GM10266 (cell line): ENCODE data around the gene AMH.

Experiments
- DNase-seq: peaks from one replicate; pipeline ENCODE4 v3.0.0; 2012; ENCODE audit errors: extremely low spot score
- TF ChIP-seq, protein P1 (sequence below): IDR thresholded peaks from 2 replicates; pipeline ENCODE4 v1.5.1; 2012; ENCODE audit warnings: mild to moderate bottlenecking, low read depth; ENCODE audit not compliant: control insufficient read depth, insufficient read depth; ENCODE audit errors: missing control alignments

AMH gene

DNA sequence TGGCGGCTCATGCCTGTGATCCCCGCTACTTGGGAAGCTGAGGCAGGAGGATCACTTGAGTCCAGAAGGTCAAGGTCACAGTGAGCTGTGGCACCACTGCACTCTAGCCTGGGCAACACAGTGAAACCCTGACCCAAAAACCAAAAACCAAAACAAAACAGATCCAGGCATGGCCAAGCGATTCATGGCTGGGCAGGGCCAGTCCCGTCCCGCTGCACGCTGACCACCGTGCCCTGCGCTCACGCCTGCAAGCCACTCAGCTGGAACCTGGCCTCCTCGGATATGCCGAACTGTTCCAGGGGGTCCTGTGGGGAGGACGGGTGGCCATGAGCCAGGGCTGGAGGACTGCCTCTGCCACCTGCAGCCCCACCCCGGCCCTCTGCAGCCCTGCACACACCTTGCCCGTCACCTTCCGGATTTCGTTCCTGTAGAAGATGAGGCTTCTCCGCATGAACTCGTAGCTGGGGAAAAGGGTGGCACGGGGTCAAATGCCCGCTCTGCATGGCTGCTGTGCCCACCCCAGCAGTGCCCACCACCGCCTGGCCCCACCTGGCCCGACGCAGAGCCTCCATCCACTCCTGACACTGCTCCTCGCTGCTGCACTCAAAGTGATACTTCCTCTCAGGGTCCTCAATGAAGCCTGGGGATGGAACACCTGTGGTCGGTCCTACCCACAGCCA is 15.4 kb upstream of the AMH start:
- TF ChIP-seq, protein P1, sequence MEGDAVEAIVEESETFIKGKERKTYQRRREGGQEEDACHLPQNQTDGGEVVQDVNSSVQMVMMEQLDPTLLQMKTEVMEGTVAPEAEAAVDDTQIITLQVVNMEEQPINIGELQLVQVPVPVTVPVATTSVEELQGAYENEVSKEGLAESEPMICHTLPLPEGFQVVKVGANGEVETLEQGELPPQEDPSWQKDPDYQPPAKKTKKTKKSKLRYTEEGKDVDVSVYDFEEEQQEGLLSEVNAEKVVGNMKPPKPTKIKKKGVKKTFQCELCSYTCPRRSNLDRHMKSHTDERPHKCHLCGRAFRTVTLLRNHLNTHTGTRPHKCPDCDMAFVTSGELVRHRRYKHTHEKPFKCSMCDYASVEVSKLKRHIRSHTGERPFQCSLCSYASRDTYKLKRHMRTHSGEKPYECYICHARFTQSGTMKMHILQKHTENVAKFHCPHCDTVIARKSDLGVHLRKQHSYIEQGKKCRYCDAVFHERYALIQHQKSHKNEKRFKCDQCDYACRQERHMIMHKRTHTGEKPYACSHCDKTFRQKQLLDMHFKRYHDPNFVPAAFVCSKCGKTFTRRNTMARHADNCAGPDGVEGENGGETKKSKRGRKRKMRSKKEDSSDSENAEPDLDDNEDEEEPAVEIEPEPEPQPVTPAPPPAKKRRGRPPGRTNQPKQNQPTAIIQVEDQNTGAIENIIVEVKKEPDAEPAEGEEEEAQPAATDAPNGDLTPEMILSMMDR, result no peak
- DNase-seq, result no peak

DNA sequence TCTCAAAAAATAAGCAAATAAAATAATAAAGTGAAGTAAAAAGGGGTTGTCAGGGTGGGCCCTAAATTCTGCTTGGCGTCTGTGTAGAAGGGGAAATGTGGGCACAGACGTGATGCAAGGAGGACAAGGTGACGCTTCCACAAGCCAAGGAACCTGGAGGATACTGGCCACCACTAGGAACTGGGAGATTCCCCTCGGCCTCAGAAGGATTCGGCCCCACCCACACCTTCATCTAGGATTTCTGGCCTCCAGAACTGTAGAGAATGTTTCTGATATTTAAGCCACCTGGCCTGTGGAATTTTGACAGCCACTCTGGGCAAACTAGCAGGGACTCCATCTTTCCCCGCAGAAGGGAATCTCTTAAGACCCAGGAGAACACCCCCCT is 14.1 kb upstream of the AMH start:
- DNase-seq, result no peak
- TF ChIP-seq, protein P1, result no peak

DNA sequence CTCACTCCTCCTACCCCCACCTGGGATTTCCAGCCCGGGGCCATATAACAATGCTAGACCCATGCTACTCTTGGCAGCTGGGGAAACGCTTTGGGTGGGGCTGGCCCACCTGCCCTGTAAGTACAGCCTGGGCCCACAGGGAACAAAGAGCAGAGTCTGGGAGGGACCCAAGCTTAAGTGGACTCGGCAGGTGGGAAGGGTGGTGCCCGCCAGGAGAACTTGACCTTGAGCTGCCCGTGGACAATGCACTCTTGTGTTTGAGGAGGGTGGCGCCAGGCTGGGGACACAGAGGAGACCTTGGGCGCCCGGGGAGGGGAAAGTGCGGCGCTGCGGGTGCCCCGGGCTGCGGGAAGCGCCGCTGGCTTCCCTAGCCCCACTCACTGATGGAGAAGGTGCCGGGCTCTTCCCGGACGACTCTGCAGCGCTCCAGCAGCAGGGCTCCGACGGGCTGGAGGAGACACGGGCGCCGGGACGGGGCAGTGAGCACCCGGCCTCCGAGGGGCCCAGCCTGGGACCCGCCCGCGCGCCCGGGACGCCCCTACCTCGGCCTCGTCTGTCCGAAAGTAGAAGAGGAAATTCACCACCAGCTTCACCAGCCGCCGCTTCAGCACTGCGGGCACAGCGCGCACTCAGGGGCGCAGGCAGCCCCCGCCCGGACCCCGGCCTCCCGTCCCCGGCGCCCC is 13.6 kb upstream of the AMH start:
- no peak for DNase-seq
- TF ChIP-seq, protein P1, result no peak

DNA sequence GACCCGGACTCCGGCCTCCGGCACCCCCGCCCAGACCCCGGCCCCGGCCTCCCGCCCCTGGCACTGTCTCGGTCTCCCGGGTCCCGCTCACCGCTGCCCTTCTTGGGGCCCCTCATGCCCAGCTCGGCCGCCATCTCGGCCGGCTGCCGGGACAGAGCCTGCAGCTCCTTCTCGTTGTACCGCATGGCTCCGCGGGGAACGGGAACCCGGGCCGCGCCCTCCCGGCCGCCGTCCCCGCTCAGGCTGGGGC is 13.1 kb upstream of the AMH start:
- no peak for DNase-seq
- TF ChIP-seq, protein P1, result no peak

DNA sequence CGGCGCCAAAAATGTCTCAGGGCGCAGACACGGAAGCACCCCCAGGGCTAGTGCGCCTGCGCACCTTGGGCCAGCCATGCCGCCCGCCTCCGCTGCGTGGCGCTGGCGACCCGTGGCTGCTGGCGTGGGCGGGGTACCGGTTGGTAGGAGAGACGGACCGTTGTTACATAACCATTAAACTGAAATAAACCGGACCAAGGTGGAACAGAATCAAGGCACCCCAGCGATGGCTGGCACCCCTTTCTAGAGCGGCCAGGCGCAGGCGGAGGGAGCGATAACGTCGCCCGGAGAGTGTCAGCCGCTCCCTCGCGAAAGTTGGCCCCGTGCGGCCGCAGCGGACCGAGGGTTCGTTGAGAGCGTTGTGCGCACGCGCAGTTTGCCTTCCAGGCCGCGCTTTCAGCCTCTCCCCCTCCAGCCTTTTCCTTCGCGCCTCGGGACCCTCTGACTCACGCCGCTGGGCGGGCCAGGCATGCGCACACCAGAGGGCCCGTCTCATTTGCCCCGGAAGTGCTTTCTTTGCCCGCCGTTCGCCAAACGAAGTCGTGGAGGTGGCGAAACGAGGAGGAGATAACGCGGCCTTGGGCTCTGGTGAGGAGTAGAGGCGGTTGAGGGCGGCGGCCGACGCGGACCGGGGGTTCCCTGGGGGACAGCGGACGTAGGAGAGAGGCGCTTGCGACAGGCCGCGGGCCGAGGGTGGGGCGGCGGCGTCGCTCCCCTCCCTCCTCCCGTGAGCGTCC is 12.6 kb upstream of the AMH start, which contains the start of the genes PLEKHJ1 and SF3A2:
Gene PLEKHJ1 (minus strand): TSS at position 16 of the 737 bp plus-strand sequence. CDS start 81 bp downstream, outside the sequence.
Gene SF3A2 (plus strand): TSS at position 511 of the 737 bp plus-strand sequence. CDS start 6,595 bp downstream, outside the sequence.
- DNase-seq, result peak; percentile 99
- TF ChIP-seq, protein P1, result peak; percentile 100

DNA sequence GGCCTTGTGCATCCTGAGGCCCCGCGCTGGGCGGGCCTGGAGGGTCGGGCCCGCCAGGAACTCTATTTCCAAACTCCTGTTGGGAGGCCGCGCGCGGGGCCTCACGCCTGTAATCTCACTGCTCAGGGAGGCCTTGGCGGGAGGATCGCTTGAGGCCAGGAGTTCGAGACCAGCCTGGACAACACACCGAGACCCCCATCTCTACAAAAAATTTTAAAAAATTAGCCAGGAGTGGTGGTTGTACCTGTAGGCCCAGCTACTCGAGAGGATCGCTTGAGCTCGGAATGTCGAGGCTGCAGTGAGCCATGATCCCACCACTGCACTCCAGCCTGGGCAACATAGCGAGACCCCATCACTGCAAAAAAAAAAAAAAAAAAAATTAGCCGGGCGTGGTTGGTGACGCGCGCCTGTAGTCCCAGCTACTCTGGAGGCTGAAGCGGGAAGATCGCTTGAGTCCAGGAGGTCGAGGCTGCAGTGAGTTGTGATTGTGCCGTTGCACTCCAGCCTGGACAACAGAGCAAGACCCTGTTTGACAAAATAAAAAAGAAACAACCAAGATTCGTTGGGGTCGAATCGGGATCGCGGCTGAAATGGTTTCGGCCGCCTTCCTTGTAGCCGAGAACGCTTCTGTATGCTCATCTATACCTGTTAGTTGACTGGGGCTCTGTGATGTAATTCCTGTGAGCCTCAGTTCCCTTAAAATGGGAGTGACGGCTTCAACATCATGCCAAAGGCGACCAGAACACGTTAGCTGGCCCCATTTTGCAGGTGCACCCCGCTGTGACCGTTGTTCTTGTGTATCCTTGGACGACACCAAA is 11.9 kb upstream of the AMH start:
- no peak for DNase-seq
- TF ChIP-seq, protein P1, result no peak
